ENCODE measurements around the gene ANXA11. TPM values are rescaled to one million over a fixed set of nuclear protein-coding genes. Genes with fewer than 3 reads are reported as not detected.
"Not testable (repeated sequence)": the region's sequence is repeated elsewhere in the genome, so short reads cannot be mapped to it uniquely, and the experiment has no call there.

Gene ANXA11
- total RNA-seq, 1 donor from 2014 or later: 178 TPM

DNA sequence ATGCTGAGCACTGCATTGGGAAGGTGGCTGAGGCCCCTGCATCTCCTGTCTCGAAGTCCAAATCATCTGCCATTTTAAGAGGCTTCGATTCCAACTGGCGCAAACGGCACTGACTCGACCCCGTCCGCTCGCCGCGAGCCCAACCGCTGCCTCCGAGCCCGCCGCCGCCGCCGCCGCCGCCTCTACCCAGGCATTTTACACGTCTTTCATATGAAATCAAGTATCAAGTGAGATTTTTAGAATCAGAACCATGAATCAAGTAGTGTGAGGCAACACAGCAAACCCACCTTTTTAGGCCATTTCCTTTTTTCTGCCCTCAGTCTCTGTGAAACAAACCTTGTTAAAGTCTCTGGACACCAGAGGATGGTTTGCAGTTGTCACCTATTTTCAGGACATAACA, 42.3 kb upstream of the ANXA11 start:
- H3K27me3 Mint-ChIP-seq; H3K9me3 Mint-ChIP-seq; H3K27ac Mint-ChIP-seq; intact Hi-C loops (cut with micrococcal nuclease); ATAC-seq (ENCODE audit: low read depth); H3K36me3 Mint-ChIP-seq (ENCODE audit: low read depth); CTCF ChIA-PET; POLR2A ChIA-PET; H3K4me3 Mint-ChIP-seq; DNase-seq; H3K4me1 Mint-ChIP-seq: not testable (repeated sequence)

- CTCF ChIA-PET; H3K27me3 Mint-ChIP-seq; DNase-seq; POLR2A ChIA-PET; H3K9me3 Mint-ChIP-seq; H3K36me3 Mint-ChIP-seq (ENCODE audit: low read depth); ATAC-seq (ENCODE audit: low read depth); intact Hi-C loops (cut with micrococcal nuclease); H3K4me3 Mint-ChIP-seq; H3K4me1 Mint-ChIP-seq; H3K27ac Mint-ChIP-seq: not testable (repeated sequence)
These were observed 39.0 kb upstream of the ANXA11 start for GRCh38 chr10:80244371-80244770.

DNA sequence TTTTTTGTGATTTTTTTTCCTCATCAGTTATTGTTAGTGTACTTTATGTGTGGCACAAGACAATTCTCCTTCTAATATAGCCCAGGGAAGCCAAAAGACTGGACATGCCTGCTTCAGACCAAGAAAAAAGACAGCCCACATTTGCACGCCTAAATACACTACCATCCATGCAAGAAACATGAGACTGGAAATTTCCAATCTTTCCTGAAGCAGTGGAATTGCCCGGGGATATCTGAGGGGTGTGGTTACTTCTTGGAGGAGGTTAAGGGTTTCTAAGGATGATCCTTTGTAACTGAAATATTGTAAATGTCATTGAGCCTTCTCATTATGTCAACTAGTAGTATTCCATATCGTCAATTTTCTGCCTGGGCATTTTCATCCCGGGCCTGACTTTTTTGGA, 37.0 kb upstream of the ANXA11 start:
- H3K27me3 Mint-ChIP-seq; H3K4me3 Mint-ChIP-seq; H3K9me3 Mint-ChIP-seq; H3K4me1 Mint-ChIP-seq; ATAC-seq (ENCODE audit: low read depth); intact Hi-C loops (cut with micrococcal nuclease); DNase-seq; CTCF ChIA-PET; H3K36me3 Mint-ChIP-seq (ENCODE audit: low read depth); H3K27ac Mint-ChIP-seq; POLR2A ChIA-PET: not testable (repeated sequence)

- POLR2A ChIA-PET; H3K27ac Mint-ChIP-seq; CTCF ChIA-PET; ATAC-seq (ENCODE audit: low read depth); DNase-seq; H3K36me3 Mint-ChIP-seq (ENCODE audit: low read depth); H3K9me3 Mint-ChIP-seq; H3K4me1 Mint-ChIP-seq; intact Hi-C loops (cut with micrococcal nuclease); H3K4me3 Mint-ChIP-seq; H3K27me3 Mint-ChIP-seq: not testable (repeated sequence)
These were observed 31.1 kb upstream of the ANXA11 start for GRCh38 chr10:80236457-80236856.

DNA sequence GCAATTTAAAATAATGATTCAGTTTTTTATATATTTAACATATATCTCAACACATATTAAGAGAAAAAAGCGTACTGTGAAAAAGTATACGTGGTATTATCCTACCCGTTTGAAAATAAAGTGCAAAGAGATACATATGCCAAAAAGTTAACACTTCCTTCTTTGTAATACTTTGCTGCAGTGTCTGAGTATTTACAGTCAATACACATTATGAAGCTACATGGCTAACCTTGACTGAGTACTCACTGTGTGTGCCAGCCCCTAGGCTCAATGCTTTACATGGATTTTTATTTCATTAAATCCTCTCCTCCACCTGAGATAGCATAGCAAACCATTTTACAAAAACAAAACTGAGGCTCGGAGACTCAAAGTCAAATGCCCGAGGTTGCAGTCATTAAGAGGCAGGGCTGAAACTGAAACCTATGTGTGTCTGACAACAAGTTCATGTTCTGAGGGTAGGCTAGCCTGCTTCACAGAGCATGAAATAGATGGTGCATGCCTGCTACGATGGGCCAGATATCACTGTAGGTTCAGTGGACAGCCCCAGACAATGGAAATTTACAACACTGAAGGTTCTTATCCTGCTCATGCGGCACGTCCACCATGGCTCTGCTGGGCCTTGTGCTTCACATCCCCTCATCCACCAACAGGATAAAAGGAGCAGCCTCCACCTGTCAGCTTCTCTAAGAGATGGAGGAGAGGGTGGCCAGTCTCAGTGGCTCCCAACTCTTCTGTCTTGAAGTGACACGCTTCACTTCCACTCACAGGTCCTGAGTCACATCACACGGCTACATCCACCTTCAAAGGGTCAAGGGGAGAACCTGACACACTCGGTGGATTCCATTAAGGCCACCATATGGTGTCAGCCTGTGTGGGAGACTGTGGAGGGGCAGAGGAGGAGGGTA, 29.2 kb upstream of the ANXA11 start:
- DNase-seq; CTCF ChIA-PET; H3K36me3 Mint-ChIP-seq (ENCODE audit: low read depth); H3K4me1 Mint-ChIP-seq; H3K27ac Mint-ChIP-seq; H3K9me3 Mint-ChIP-seq; POLR2A ChIA-PET; intact Hi-C loops (cut with micrococcal nuclease); H3K4me3 Mint-ChIP-seq; H3K27me3 Mint-ChIP-seq: not testable (repeated sequence)
- peak; percentile 83 for ATAC-seq (ENCODE audit: low read depth)

- H3K4me1 Mint-ChIP-seq; DNase-seq; H3K27me3 Mint-ChIP-seq; H3K4me3 Mint-ChIP-seq; H3K36me3 Mint-ChIP-seq (ENCODE audit: low read depth); intact Hi-C loops (cut with micrococcal nuclease); H3K9me3 Mint-ChIP-seq; H3K27ac Mint-ChIP-seq; ATAC-seq (ENCODE audit: low read depth); POLR2A ChIA-PET; CTCF ChIA-PET: not testable (repeated sequence)
These were observed 28.5 kb upstream of the ANXA11 start for GRCh38 chr10:80233871-80234270.

- H3K4me1 Mint-ChIP-seq; POLR2A ChIA-PET; DNase-seq; H3K4me3 Mint-ChIP-seq; H3K27me3 Mint-ChIP-seq; H3K36me3 Mint-ChIP-seq (ENCODE audit: low read depth); H3K9me3 Mint-ChIP-seq: not testable (repeated sequence)
- intact Hi-C loops (cut with micrococcal nuclease): loop anchor here (5.0 kb wide), 1 partner anchor 689 kb away; no protein-coding TSS in a partner anchor
- ATAC-seq (ENCODE audit: low read depth): peak; percentile 88
- H3K27ac Mint-ChIP-seq: peak overlapping the region; percentile 14
- CTCF ChIA-PET: interaction anchor here (0.9 kb wide), 1 partner anchor 79 kb away, joined by 4 read pairs; no protein-coding TSS in a partner anchor
These were observed 21.4 kb upstream of the ANXA11 start for GRCh38 chr10:80226723-80227122.

DNA sequence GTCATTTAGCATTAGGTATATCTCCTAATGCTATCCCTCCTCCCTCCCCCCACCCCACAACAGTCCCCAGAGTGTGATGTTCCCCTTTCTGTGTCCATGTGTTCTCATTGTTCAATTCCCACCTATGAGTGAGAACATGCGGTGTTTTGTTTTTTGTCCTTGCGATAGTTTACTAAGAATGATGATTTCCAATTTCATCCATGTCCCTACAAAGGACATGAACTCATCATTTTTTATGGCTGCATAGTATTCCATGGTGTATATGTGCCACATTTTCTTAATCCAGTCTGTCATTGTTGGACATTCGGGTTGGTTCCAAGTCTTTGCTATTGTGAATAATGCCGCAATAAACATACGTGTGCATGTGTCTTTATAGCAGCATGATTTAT, 17.7 kb upstream of the ANXA11 start:
- H3K27me3 Mint-ChIP-seq; H3K27ac Mint-ChIP-seq; DNase-seq; H3K36me3 Mint-ChIP-seq (ENCODE audit: low read depth); H3K4me1 Mint-ChIP-seq; H3K4me3 Mint-ChIP-seq; H3K9me3 Mint-ChIP-seq; ATAC-seq (ENCODE audit: low read depth): not testable (repeated sequence)
- CTCF ChIA-PET: interaction anchor here (0.6 to 3.8 kb wide), 11 partner anchors 18 to 164 kb away, joined by 3 to 116 read pairs (median 4); partner anchors contain the start of gene ANXA11
- intact Hi-C loops (cut with micrococcal nuclease): loop anchor here (2.0 kb wide), 3 partner anchors 18 to 164 kb away; partner anchors contain the start of gene ANXA11
- POLR2A ChIA-PET: interaction anchor here (1.2 kb wide), 1 partner anchor 79 kb away, joined by 11 read pairs; no protein-coding TSS in a partner anchor

DNA sequence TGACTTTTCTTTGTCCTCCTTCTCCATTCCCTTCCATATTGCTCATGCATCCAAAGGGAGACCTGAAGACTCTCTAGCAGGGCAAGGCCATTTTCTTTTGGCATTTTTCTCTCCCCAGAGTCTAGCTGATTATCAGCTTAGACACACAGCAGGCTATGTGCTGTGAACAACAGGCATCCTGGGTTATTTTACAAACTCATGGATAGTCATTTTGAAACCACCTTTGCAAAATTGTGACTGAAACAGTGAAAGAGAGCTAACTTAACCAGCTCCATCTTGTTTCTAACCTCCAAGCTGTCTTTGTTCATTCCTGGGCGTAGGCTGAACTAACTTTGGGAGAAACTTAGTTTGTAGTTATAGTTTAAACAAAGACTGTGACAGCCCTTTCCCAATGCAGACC, 13.5 kb upstream of the ANXA11 start:
- H3K4me1 Mint-ChIP-seq; H3K9me3 Mint-ChIP-seq; DNase-seq; H3K4me3 Mint-ChIP-seq; H3K27me3 Mint-ChIP-seq; ATAC-seq (ENCODE audit: low read depth); POLR2A ChIA-PET; H3K36me3 Mint-ChIP-seq (ENCODE audit: low read depth); intact Hi-C loops (cut with micrococcal nuclease); H3K27ac Mint-ChIP-seq: not testable (repeated sequence)
- CTCF ChIA-PET: interaction anchor here (2.1 kb wide), 1 partner anchor 75 kb away, joined by 6 read pairs; no protein-coding TSS in a partner anchor

DNA sequence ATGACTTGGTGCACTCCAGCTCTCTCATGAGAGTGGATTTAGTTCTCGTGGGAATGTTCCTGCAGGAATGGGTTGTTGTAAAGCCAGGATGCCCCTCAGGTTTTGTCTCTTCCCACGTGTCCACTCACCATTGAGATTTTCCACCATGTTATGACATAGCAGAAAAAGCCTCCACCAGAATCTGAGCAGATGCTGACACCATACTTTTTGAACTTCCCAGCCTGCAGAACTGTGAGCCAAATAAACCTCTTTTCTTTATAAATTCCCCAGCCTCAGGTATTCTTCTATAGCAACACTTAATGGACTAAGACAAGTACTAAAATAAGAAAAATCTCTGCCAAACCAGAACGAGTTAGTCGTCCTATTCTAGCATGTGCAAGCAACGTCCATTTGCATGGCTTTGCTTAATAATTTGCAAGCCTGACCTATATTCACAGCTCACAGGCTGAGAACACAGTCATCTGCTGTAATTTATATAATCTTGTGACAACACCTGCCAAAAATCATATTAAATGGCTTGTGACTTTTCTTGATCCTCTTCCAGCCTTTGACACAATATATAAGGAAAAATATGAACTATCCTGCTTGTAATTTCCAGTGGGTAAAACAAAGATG, 9.1 kb upstream of the ANXA11 start:
- H3K9me3 Mint-ChIP-seq; H3K36me3 Mint-ChIP-seq (ENCODE audit: low read depth); ATAC-seq (ENCODE audit: low read depth); H3K27me3 Mint-ChIP-seq; H3K4me3 Mint-ChIP-seq; H3K27ac Mint-ChIP-seq; POLR2A ChIA-PET; DNase-seq; H3K4me1 Mint-ChIP-seq; intact Hi-C loops (cut with micrococcal nuclease); CTCF ChIA-PET: not testable (repeated sequence)

DNA sequence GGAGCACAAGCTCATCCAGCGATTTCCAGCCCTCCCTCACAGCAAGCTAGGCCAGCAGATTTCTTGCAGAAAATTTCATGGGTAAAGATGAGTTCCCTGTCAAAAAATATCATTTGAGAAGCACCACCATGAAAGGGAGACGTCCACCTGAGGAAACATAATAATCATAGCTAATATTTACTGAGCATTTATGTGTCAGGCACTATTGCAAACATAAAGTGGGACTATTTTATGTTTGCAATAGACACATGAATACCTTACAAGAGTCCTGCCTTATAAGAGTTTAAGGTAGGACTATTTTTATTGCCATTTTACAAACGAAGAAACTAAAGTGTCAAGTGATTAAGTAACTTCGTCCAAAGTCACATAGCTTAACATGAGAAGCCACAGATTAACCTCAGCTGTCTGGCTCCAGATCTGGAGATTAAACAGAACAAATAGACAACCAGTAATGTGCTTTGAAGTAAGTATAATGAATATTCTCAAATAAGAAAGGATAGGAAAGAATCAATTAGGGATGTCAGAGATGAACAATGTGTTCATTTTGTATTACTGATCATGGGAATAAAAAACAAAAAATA, 7.3 kb upstream of the ANXA11 start:
- intact Hi-C loops (cut with micrococcal nuclease); H3K9me3 Mint-ChIP-seq; DNase-seq; H3K27ac Mint-ChIP-seq; POLR2A ChIA-PET; CTCF ChIA-PET; H3K27me3 Mint-ChIP-seq; ATAC-seq (ENCODE audit: low read depth); H3K36me3 Mint-ChIP-seq (ENCODE audit: low read depth); H3K4me1 Mint-ChIP-seq; H3K4me3 Mint-ChIP-seq: not testable (repeated sequence)

Data from activated B cell treated with CpG ODN at 0.5 μM for 24 hours (primary cell).